Measurements from ENCODE around the gene ALDH9A1. TPM values are rescaled to one million over a fixed set of nuclear protein-coding genes. Genes with fewer than 3 reads are reported as not detected.

The ALDH9A1 gene
- total and polyA plus RNA-seq, 5 donors = 34.5 to 49.7 (median 44.8) TPM

DNA sequence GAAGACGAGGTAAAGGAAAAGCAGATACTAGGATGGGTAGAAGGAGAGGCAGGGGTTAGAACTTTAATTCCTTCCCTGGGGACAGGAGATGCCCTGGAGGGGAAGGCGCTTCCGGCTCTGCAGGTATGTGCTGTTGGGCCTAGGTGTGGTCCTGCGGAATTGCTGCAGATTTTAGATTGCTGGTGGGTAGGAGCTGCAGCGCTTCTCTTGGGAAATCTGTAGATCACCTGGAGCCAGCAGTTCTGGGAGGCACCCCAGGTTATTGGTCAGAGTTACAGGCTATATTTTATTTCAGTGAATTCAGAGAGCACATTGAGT lies 66.3 kb downstream of the ALDH9A1 start:
- Histone ChIP-seq H3K27me3 (ENCODE audit: control insufficient read depth, insufficient read depth) (no peaks in the 10 kb centered on the region), H3K4me3 (ENCODE audit: low read length) (peak overlapping the region; percentile 92), H3K9me3 (ENCODE audit: control insufficient read depth, low read length) (no peaks in the 10 kb centered on the region), H3K27ac (ENCODE audit: low read length) (peak overlapping the region; percentile 97), H3K4me1 (ENCODE audit: control insufficient read depth, insufficient read depth, low read length) (peaks cover 6% of the 10 kb centered on the region)
- WGBS = 8% methylated on average over 5 of the region's 5 CpGs
- intact Hi-C loops (cut with DNase I) = no loop called here
- DNase-seq (peak in 1 of 3 donors; percentile 26), ATAC-seq (no peak)

DNA sequence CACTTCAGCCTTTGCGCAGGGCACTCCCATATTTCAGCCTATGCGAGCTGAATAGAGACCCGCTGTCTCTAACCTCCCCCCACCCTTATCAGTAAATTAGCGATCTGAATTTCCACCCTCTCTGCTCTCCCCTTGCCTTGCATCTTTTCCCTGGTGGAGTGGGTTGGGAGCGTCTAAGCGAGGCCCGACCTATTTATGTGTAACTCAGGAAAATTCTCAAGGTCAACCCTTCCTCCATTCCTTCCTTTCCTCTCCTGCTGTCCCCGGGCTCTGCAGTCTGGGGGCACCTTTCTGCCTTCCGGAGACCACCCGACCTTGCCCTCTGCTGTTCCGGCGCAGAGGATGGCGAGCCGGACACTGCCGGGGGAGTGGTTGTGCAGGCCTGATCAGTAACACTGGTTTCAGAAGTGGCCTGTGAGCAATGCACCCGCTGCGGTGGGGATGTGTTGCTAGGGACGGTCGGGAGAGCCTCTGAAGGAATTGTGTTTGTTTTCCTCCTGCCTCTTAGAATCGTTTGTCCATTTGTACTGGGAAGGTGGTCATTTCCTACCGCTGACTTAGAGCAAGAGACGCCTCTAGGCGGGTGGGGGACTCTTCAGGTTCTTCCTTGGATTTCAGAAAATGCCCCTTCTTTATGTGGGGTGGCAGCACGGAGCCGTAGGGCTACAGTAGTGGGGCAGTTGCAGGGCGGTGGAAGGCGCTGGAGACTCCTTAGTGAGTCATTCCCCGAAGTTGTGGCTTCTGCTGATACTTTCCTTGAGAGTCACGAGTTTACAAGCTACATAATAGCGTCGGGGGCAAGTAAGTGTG lies 66.8 kb downstream of the ALDH9A1 start:
- Histone ChIP-seq H3K9me3 (ENCODE audit: control insufficient read depth, low read length) (no peaks in the 10 kb centered on the region), H3K27ac (ENCODE audit: low read length) (peak overlapping the region; percentile 97), H3K4me3 (ENCODE audit: low read length) (peak overlapping the region; percentile 92), H3K4me1 (ENCODE audit: control insufficient read depth, insufficient read depth, low read length) (peaks cover 4% of the 10 kb centered on the region), H3K27me3 (ENCODE audit: control insufficient read depth, insufficient read depth) (no peaks in the 10 kb centered on the region)
- WGBS = under 1% methylated on average over 31 of the region's 31 CpGs
- peak; percentile 55 to 77 (median 76) for DNase-seq
- peak; percentile 38 to 62 for ATAC-seq
- intact Hi-C loops (cut with DNase I) = no loop called here

DNA sequence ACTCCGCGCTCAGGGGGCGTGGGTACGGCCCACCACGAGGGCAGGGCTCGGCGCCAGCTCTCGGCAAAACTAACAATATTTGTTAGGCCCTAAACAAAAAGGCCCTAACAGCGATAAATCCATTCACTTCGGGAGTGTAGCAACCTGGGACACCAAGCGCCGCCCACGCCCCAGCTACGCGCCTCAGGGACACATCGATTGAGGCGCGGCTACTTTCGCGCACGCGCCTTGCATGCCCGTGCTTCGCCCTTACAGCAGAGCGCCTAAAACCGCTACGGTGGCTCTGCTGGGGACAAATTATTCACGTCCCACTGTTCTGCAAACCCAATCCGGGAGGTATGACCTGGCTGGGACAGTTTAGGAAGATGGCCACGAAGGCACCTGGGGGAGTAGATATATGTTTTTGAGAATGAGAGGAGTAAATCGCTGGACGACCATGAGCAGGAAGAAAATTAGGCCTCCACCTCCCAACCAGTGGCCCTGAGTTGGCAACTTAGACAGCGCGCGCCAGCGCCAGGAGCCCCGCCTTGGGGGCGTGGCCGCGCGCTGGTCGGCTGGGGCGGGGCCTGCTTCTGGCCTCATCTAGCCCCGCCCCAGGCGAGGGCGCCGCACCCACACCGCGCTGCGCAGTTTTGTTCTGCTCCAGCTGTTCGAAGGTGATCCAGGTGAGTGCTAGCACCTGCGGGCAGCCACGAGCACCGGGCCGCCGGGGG lies 67.6 kb downstream of the ALDH9A1 start, which contains the start of gene MGST3:
Gene MGST3 (plus strand): TSS at position 606 of the 713 bp plus-strand sequence. CDS start 18,614 bp downstream, outside the sequence.
- Histone ChIP-seq H3K4me1 (ENCODE audit: control insufficient read depth, insufficient read depth, low read length) (peaks cover 4% of the 10 kb centered on the region), H3K27me3 (ENCODE audit: control insufficient read depth, insufficient read depth) (no peaks in the 10 kb centered on the region), H3K9me3 (ENCODE audit: control insufficient read depth, low read length) (no peaks in the 10 kb centered on the region), H3K27ac (ENCODE audit: low read length) (peak within 1 kb of the TSS; percentile 97), H3K4me3 (ENCODE audit: low read length) (peak within 1 kb of the TSS; percentile 92)
- ATAC-seq = peak; percentile 98
- WGBS = under 1% methylated on average over 56 of the region's 56 CpGs
- DNase-seq = peak; percentile 98
- intact Hi-C loops (cut with DNase I) = no loop called here

DNA sequence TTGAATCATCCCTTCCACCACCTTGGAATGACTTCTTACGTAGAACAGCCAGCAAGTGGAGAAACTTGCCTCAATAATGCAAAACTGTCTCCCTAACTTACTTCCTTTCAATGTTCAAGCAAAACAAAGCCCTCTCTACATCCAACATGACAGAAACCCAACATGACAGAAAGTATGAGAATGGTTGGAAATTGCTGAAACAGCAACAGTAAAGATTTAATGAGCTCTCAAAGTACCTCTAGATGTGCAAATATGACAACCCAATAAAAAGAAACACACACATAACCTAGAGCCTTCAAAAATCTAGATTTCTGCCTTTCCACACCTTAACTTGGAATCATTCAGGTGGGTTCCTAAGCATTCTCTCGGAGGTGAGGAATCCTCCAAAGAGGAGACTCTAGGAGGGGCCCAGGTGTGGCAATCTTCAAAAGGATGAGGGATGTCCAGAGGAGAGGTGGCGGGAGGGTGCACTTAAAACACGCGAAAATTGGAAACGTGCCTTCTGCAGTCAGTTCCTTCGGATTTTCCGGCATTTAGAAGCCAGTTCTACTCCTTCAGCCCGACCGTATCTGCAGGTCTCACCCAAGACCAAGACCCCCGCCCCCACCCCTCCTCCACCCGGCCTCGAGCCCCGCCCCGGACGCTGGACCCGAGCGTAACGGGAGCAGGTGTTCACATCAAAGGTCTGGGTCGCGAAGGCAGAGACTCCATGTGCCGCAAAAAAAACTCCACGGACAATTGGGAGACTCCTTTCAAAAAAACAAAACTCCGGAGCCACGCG lies 68.3 kb downstream of the ALDH9A1 start:
- peak overlapping the region; percentile 94 for H3K27ac ChIP-seq (ENCODE audit: low read length)
- intact Hi-C loops (cut with DNase I) = no loop called here
- H3K27me3 ChIP-seq (ENCODE audit: control insufficient read depth, insufficient read depth) = no peaks in the 10 kb centered on the region
- DNase-seq = no peak
- 7% methylated on average over 26 of the region's 26 CpGs for WGBS
- H3K4me3 ChIP-seq (ENCODE audit: low read length) = peak overlapping the region; percentile 92
- H3K9me3 ChIP-seq (ENCODE audit: control insufficient read depth, low read length) = no peaks in the 10 kb centered on the region
- ATAC-seq = peak; percentile 1 to 17
- peaks cover 4% of the 10 kb centered on the region for H3K4me1 ChIP-seq (ENCODE audit: control insufficient read depth, insufficient read depth, low read length)

DNA sequence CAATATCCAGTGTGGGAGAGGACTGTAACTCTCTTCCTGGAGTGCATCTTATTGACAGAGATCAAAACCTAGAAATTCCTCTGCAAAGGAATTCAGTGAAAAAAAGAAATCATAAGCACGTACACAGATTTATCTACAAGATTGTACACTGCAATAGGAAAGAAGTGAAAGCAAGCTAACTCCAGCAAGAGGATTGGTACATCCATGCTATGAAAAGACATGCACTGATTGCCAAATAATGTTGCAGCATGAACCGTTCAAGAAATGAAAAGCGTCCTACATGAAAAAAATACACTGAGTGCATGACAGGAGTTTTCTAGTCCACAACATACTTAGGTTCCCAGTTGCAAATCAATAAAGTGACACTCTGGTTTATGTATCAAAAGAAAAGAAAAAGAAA lies 69.2 kb downstream of the ALDH9A1 start:
- Histone ChIP-seq H3K27ac (ENCODE audit: low read length) (no peak overlapping the region), H3K4me3 (ENCODE audit: low read length) (no peak overlapping the region), H3K9me3 (ENCODE audit: control insufficient read depth, low read length) (no peaks in the 10 kb centered on the region), H3K27me3 (ENCODE audit: control insufficient read depth, insufficient read depth) (no peaks in the 10 kb centered on the region), H3K4me1 (ENCODE audit: control insufficient read depth, insufficient read depth, low read length) (peaks cover 3% of the 10 kb centered on the region)
- DNase-seq (no peak), ATAC-seq (no peak)
- WGBS = 49% methylated on average over 3 of the region's 3 CpGs
- intact Hi-C loops (cut with DNase I) = no loop called here

DNA sequence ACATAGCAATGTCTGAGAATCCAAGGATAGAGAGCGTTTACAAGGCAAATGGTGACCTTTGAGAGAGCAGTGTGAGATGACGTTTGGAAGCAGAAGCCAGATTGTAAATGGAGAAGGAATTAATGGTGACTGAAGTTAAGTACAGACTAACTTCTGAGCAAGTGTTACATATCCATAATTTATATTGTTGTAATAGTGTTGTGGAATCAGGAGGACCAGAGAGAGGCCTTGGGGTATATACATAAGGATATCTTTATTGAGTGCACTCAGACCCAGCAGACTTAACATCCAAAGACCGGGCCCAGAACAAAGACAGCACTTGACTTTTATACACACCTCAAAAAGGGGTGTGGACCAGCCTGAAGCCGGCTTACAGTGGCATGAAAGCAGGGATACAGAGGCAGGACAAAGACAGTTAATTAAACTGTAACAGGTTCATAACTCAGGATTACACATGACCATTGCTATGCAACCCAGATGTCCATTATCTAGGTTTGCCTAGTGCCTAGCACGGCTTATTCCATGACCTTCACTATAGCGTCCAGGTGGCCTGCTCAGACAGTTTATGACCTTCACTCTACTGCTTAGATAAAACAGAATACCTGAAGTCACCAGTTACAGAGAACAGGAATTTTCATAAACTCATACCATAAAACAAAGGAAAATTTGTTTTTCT lies 70.1 kb downstream of the ALDH9A1 start:
- Histone ChIP-seq H3K27ac (ENCODE audit: low read length) (no peak overlapping the region), H3K9me3 (ENCODE audit: control insufficient read depth, low read length) (no peaks in the 10 kb centered on the region), H3K4me1 (ENCODE audit: control insufficient read depth, insufficient read depth, low read length) (peaks cover 2% of the 10 kb centered on the region), H3K27me3 (ENCODE audit: control insufficient read depth, insufficient read depth) (no peaks in the 10 kb centered on the region), H3K4me3 (ENCODE audit: low read length) (no peak overlapping the region)
- WGBS = 73% methylated on average over 6 of the region's 6 CpGs
- ATAC-seq (no peak), DNase-seq (no peak)
- intact Hi-C loops (cut with DNase I) = no loop called here

DNA sequence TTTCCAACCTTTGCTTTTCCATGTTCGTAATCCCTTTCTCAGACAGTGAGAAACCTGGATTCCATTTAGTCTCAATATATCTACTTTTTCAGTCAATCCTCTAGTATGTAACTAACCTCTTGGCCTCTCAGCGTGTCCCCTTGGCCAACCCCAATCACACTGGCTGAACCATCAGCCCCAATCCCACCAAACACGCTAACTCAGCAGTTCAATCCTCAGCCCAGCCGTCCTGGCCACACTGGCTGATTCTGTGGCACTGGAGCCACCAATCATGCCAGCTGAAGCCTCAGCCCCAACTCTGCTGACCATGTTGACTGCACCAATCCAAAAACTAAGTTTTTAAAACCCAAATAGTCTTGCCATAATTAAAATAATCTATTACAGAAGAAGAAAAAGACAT lies 73.9 kb downstream of the ALDH9A1 start:
- WGBS = 88% methylated on average over 4 of the region's 4 CpGs
- no peak overlapping the region for H3K4me3 ChIP-seq (ENCODE audit: low read length)

DNA sequence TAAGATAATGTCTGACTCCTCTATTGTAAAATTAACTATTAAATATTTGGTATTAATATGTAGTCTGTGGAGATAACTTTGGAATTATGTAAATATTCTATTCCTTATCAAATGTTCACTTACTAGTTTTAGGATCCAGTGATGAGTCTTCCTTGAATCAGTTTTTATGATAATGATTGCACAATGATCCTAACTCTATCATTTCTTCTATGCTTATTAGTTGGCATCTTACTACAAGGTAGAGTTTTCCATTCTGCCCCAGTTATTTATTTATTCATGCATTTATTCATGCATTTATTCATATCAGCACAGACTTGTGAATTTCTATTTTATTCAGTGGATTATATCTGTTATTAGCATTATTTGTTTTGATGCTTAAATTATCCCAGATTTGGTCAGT lies 74.7 kb downstream of the ALDH9A1 start:
- DNase-seq (no peak), ATAC-seq (no peak)
- no peaks in the 10 kb centered on the region for H3K4me1 ChIP-seq (ENCODE audit: control insufficient read depth, insufficient read depth, low read length)
- H3K27ac ChIP-seq (ENCODE audit: low read length) = no peak overlapping the region
- H3K27me3 ChIP-seq (ENCODE audit: control insufficient read depth, insufficient read depth) = no peaks in the 10 kb centered on the region
- H3K9me3 ChIP-seq (ENCODE audit: control insufficient read depth, low read length) = no peaks in the 10 kb centered on the region
- H3K4me3 ChIP-seq (ENCODE audit: low read length) = no peak overlapping the region
- intact Hi-C loops (cut with DNase I) = no loop called here

More for the DNA sequence above, 73.9 kb downstream of the ALDH9A1 start:
- Histone ChIP-seq H3K9me3 (ENCODE audit: control insufficient read depth, low read length) (no peaks in the 10 kb centered on the region), H3K4me1 (ENCODE audit: control insufficient read depth, insufficient read depth, low read length) (no peaks in the 10 kb centered on the region), H3K27me3 (ENCODE audit: control insufficient read depth, insufficient read depth) (no peaks in the 10 kb centered on the region), H3K27ac (ENCODE audit: low read length) (no peak overlapping the region)
- intact Hi-C loops (cut with DNase I) = no loop called here
- DNase-seq = no peak
- no peak for ATAC-seq

DNA sequence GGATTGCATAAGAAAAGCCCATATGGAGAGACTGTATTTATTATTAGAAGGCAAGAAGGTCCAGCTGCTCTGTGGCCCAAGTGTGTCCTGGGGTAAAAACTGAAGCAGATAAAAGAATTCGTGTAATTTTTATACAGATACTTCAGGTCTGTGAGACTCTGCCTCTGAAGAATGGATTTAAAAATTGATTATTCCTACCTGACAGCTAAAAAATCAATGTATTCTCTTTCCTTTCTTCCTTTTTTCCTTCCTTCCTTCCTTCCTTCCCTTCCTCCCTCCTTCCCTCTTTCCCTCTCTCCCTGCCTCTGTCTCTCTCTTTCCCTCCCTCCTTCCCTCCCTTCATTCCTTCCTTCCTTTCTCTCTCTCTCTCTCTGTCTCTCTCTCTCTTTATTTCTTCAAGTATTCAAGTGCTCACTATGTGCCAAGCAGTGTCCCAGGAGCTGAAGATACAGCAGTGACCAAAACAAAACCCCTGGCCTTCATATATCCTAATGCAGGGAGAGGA lies 78.7 kb downstream of the ALDH9A1 start:
- intact Hi-C loops (cut with DNase I) = no loop called here
- Histone ChIP-seq H3K27me3 (ENCODE audit: control insufficient read depth, insufficient read depth) (no peaks in the 10 kb centered on the region), H3K9me3 (ENCODE audit: control insufficient read depth, low read length) (no peaks in the 10 kb centered on the region)

DNA sequence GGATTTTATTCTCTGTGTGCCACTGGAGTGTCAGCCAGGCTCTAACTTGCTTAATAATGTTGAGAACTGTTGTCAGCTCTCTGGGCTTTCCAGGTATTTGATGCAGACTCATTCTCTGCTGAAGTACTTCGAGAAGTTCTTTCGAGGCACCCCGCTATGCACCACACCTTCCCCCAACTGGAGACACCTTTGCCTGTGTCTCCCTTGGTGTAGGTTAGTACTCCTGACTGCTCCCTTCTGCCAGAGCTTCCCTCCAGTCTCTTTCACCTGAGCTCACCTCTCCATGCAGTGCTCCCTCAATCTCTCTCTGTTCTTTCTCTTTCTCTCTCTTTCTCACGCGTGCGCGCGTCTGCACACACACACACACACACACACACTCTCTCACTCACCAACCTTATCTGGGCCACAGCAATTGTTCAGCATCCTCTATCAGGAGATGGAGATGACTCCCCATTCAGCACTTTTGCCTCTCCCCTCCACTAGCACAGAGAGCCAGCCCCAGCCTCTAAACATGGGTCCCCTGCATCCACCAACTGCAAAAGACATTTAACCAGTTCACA lies 81.3 kb downstream of the ALDH9A1 start:
- Histone ChIP-seq H3K4me3 (ENCODE audit: low read length) (no peak overlapping the region), H3K27me3 (ENCODE audit: control insufficient read depth, insufficient read depth) (no peaks in the 10 kb centered on the region), H3K27ac (ENCODE audit: low read length) (no peak overlapping the region), H3K4me1 (ENCODE audit: control insufficient read depth, insufficient read depth, low read length) (no peaks in the 10 kb centered on the region), H3K9me3 (ENCODE audit: control insufficient read depth, low read length) (no peaks in the 10 kb centered on the region)
- intact Hi-C loops (cut with DNase I) = no loop called here
- DNase-seq (no peak), ATAC-seq (no peak)
- 83% methylated on average over 8 of the region's 8 CpGs for WGBS

More for the DNA sequence above, 78.7 kb downstream of the ALDH9A1 start:
- Histone ChIP-seq H3K4me3 (ENCODE audit: low read length) (no peak overlapping the region), H3K27ac (ENCODE audit: low read length) (no peak overlapping the region), H3K4me1 (ENCODE audit: control insufficient read depth, insufficient read depth, low read length) (no peaks in the 10 kb centered on the region)
- 48% methylated on average over 1 of the region's 1 CpG for WGBS
- ATAC-seq = no peak
- DNase-seq = no peak
